GM18507 (cell line): Measurements from ENCODE around the gene AHNAK.
"Not testable (repeated sequence)": the region's sequence is repeated elsewhere in the genome, so short reads cannot be mapped to it uniquely, and the experiment has no call there.

Source experiments
- DNase-seq: peaks from one replicate; pipeline ENCODE4 v3.0.0; 2011; ENCODE audit warnings: low read depth; ENCODE audit not compliant: insufficient read length; ENCODE audit errors: extremely low spot score
- FAIRE-seq: peaks from 2 replicates; lab custom pipeline; 2011; peaks lifted over from hg19 to GRCh38; lab: Jason Lieb, UNC

AHNAK gene

GRCh38 chr11:62555464-62556107, 9.0 kb upstream of the AHNAK start:
- FAIRE-seq (peak; percentile 80), DNase-seq (no peak)

- DNase-seq = no peak
- FAIRE-seq = no peak
Measured at GRCh38 chr11:62554387-62555167, 8.0 kb upstream of the AHNAK start.

- no peak for FAIRE-seq
Measured at GRCh38 chr11:62553839-62554361, 7.3 kb upstream of the AHNAK start.

GRCh38 chr11:62553080-62553838, 6.7 kb upstream of the AHNAK start:
- FAIRE-seq (no peak), DNase-seq (no peak)

More at GRCh38 chr11:62553839-62554361, 7.3 kb upstream of the AHNAK start:
- DNase-seq = no peak

GRCh38 chr11:62552485-62553079, 6.0 kb upstream of the AHNAK start:
- no peak for DNase-seq
- FAIRE-seq = no peak

- not testable (repeated sequence) for FAIRE-seq, DNase-seq
Measured at GRCh38 chr11:62550478-62550877, 3.9 kb upstream of the AHNAK start.

- FAIRE-seq (no peak), DNase-seq (no peak)
Measured at GRCh38 chr11:62548545-62549335, 2.1 kb upstream of the AHNAK start.

- no peak for FAIRE-seq
- no peak for DNase-seq
Measured at GRCh38 chr11:62547691-62548281, 1.2 kb upstream of the AHNAK start.

GRCh38 chr11:62546929-62547625, 471 bp upstream of the AHNAK start:
- no peak for FAIRE-seq
- DNase-seq = no peak

- no peak for DNase-seq
- no peak for FAIRE-seq
Measured at GRCh38 chr11:62545437-62546243, 966 bp downstream of the AHNAK start.

- DNase-seq = no peak
- FAIRE-seq = no peak
Measured at GRCh38 chr11:62544581-62545436, 1.8 kb downstream of the AHNAK start.

- DNase-seq (no peak), FAIRE-seq (no peak)
Measured at GRCh38 chr11:62543680-62544444, 2.7 kb downstream of the AHNAK start.

- DNase-seq (no peak), FAIRE-seq (peak; percentile 77)
Measured at GRCh38 chr11:62542750-62543567, 3.6 kb downstream of the AHNAK start.

- no peak for FAIRE-seq
- DNase-seq = no peak
Measured at GRCh38 chr11:62542111-62542745, 4.4 kb downstream of the AHNAK start.
